Ovary (tissue), 3 donors: ENCODE measurements around the gene COPZ1.

ENCODE experiments used
- CTCF ChIP-seq, 3 donors: fragments of 450-650 bp in 2 of 3; fragments of 200-600 bp in 1 of 3; IDR thresholded peaks; one replicate each; pipeline versions ENCODE4 v1.5.1 to v1.8.0; 2016 to 2022; ENCODE audit warnings: antibody characterized with exemption in 3 of 3, mild to moderate bottlenecking in 1 of 3
- EP300 ChIP-seq: sonication (generic); formaldehyde crosslinking; IDR thresholded peaks from one replicate; pipeline ENCODE4 v1.6.1; 2017; ENCODE audit warnings: antibody characterized with exemption
- donor health status: DM: no; HTN: no; CAD: no.

DNA sequence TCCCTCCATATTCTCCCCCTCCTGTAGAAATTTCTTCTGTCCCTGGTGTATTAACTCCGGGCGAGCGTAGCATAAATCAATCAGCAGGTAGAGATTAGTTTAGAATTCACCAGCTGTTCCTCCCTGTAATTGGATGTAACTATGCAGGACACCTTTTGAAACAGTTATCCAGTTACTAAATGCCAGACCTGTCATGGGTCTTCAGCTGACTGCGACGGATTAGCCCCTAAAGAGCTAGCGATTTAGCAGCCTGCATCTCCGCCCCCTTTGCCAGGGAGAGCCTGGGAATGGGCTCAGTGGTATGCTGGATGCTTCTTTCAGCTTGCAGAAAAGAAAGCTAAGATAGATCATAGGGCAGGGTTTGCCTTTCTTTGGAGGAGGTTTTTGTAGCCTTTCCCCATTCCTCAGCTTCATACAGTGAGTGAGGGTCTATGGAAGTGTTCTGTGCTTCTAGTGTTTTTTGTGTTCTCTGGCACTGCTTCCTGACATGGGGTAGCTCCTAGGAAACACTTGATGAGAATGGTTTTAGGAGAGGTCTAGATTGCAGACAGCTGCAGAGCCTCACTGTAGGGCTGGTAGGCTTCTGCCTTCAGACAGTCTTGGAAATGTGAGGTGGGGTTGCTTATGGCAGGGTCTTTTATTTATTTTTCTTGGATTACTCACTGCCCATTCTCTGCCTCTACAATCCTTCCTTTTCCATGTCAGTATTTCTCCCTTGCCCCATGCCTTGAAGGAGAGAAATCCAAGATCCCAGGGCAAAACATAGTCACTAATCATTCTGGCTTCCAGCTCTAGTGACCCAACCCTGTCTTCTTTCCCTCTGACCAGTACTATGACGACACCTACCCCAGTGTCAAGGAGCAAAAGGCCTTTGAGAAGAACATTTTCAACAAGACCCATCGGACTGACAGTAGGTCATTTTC is 16.7 kb downstream of the COPZ1 start:
- no peak for TF ChIP-seq CTCF (IDR thresholded peaks at IDR 0.05)
- no peak for TF ChIP-seq EP300
